Common myeloid progenitor, CD34-positive (primary cell): Measurements from ENCODE around the gene TACO1.

Experiments used
- CTCF ChIA-PET: fragments of 350-600 bp; sonication (Branson Sonifier 250); formaldehyde crosslinking; loops from one replicate; lab custom pipeline; 2021; ENCODE audit warnings: antibody characterized with exemption; lab: Charles Lee
- POLR2A ChIA-PET: fragments of 350-600 bp; sonication (Branson Sonifier 250); formaldehyde crosslinking; loops from one replicate; lab custom pipeline; 2021; ENCODE audit warnings: antibody characterized with exemption; lab: Charles Lee
- DNase-seq, 3 donors: peaks; one replicate each; pipeline versions ENCODE4 v3.0.0 to v3.0.0-alpha.2; 2013
- H3K27ac ChIP-seq, 2 experiments: 1 replicate in 1 of 2; 2 replicates in 1 of 2; pipeline ENCODE4 v1.7.0; 2013; ENCODE audit warnings: inconsistent platforms in 2 of 2, low read length in 2 of 2, mild to moderate bottlenecking in 2 of 2, low read depth in 1 of 2, moderate library complexity in 1 of 2; ENCODE audit not compliant: severe bottlenecking in 2 of 2, insufficient read depth in 1 of 2, poor library complexity in 1 of 2
- H3K27me3 ChIP-seq, 5 experiments: replicated peaks in 2 of 5; 1 replicate in 3 of 5; 2 replicates in 2 of 5; pipeline versions ENCODE4 v1.6.1 to v1.7.0; 2013; ENCODE audit warnings: low read length in 4 of 5, mild to moderate bottlenecking in 2 of 5, moderate library complexity in 2 of 5, inconsistent platforms in 1 of 5; ENCODE audit not compliant: insufficient read depth in 5 of 5, control insufficient read depth in 4 of 5
- H3K36me3 ChIP-seq, 4 experiments: 1 replicate in 2 of 4; 2 replicates in 2 of 4; pipeline versions ENCODE4 v1.6.1 to v1.7.0; 2013; ENCODE audit warnings: low read length in 3 of 4, control low read depth in 1 of 4, mild to moderate bottlenecking in 1 of 4; ENCODE audit not compliant: control insufficient read depth in 4 of 4, insufficient read depth in 4 of 4
- H3K4me1 ChIP-seq, 4 experiments: 1 replicate in 3 of 4; 2 replicates in 1 of 4; pipeline versions ENCODE4 v1.6.1 to v1.7.1; 2013; ENCODE audit warnings: low read length in 3 of 4, mild to moderate bottlenecking in 3 of 4, control low read depth in 1 of 4, inconsistent platforms in 1 of 4, moderate library complexity in 1 of 4; ENCODE audit not compliant: control insufficient read depth in 4 of 4, insufficient read depth in 4 of 4; ENCODE audit errors: control extremely low read depth in 1 of 4
- H3K4me3 ChIP-seq, 7 experiments: 1 replicate in 4 of 7; 2 replicates in 3 of 7; pipeline versions ENCODE4 v1.5.1 to v1.7.0; 2013; ENCODE audit warnings: mild to moderate bottlenecking in 7 of 7, low read length in 6 of 7, moderate library complexity in 6 of 7, inconsistent platforms in 2 of 7, low read depth in 2 of 7, control low read depth in 1 of 7; ENCODE audit not compliant: insufficient read depth in 4 of 7, control insufficient read depth in 1 of 7; ENCODE audit errors: extremely low read depth in 1 of 7
- H3K9me3 ChIP-seq, 5 experiments: 1 replicate in 4 of 5; 2 replicates in 1 of 5; pipeline versions ENCODE4 v1.6.1 to v1.7.1; 2013; ENCODE audit warnings: low read length in 4 of 5, mild to moderate bottlenecking in 2 of 5, inconsistent platforms in 1 of 5, low read depth in 1 of 5, moderate library complexity in 1 of 5; ENCODE audit not compliant: control insufficient read depth in 4 of 5, insufficient read depth in 2 of 5; ENCODE audit errors: control extremely low read depth in 1 of 5
- WGBS: methylation state at CpG from one replicate; pipeline ENCODE4 v1.1.5; 2013; ENCODE audit not compliant: insufficient coverage; 5-methylcytosine and 5-hydroxymethylcytosine counted together

Gene TACO1

GRCh38 chr17:63611354-63611753 lies 10.7 kb downstream of the TACO1 start:
- no peaks in the 10 kb centered on the region for H3K9me3 ChIP-seq
- no peaks in the 10 kb centered on the region for H3K27me3 ChIP-seq
- peaks cover 8 to 40% (median 26%) of the 10 kb centered on the region in 4 experiments for H3K36me3 ChIP-seq
- H3K4me1 ChIP-seq, result peaks cover 0 to 1% (median 0%) of the 10 kb centered on the region in 4 experiments
- ChIA-PET CTCF (interaction anchor here (0.6 to 4.3 kb wide), 32 partner anchors 9 to 530 kb away, joined by 3 to 41 read pairs (median 5); partner anchors contain the start of genes DCAF7, MAP3K3 and TACO1), POLR2A (interaction anchor here (0.6 to 1.0 kb wide), 2 partner anchors 11 to 171 kb away, joined by 3 to 4 read pairs; partner anchors contain the start of gene TACO1)
- DNase-seq, result no peak
- H3K27ac ChIP-seq, result no peak overlapping the region
- no peak overlapping the region for H3K4me3 ChIP-seq
- WGBS, result 100% methylated on average over 3 of the region's 3 CpGs

DNA sequence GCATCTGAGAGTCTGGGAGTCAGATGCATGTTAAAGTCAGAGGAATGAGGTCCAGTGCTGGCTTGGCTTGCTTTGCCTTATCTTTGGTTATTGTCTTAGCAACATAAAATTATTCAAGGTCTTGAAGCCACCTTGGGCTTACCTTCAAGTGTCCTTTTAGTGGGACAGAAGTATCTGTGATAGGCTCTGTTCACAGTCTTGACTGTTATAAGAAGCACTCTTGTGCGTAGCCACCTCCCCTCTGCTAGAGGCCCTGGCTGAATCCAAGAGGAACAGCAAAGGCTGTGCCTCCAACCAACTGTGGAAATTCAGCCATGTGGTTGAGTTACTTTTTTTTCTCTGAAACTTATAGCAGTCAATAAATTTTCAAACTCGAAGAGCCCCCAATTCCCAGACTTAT lies 13.0 kb downstream of the TACO1 start:
- Histone ChIP-seq H3K36me3 (peaks cover 1 to 18% (median 7%) of the 10 kb centered on the region in 4 experiments), H3K4me1 (peaks cover 0 to 1% (median 0%) of the 10 kb centered on the region in 4 experiments), H3K4me3 (no peak overlapping the region), H3K27me3 (no peaks in the 10 kb centered on the region), H3K9me3 (no peaks in the 10 kb centered on the region), H3K27ac (no peak overlapping the region)
- WGBS, result 96% methylated on average over 2 of the region's 2 CpGs
- ChIA-PET POLR2A (no interaction called here), CTCF (interaction anchor here (1.1 to 4.3 kb wide), 8 partner anchors 8 to 189 kb away, joined by 3 to 41 read pairs (median 16); partner anchors contain the start of gene MAP3K3)
- DNase-seq, result no peak

DNA sequence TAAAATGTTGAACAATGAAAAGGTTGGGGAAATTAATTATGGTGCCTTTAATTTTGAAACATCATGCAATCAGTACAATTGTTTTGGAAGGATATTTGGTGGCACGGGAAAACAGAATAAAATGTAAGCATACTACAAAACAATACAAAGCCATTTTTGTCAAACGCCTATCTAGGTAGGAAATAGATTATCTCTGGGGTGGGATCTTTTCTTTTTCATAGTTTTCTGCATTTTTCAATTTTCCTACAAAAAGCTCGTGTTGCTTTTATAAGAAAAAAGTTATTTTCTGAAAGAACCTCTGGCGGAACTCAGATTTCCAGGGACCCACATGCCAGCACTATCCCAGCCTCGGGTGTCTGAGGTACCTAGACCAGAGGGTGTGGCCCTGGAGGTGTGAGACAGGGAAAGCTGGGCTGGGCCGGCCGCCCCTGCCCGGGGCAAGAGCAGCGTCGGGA lies 20.6 kb downstream of the TACO1 start:
- POLR2A ChIA-PET, result interaction anchor here (0.6 to 1.2 kb wide), 4 partner anchors 20 to 1117 kb away, joined by 3 to 4 read pairs (median 4); partner anchors contain the start of gene TACO1
- whole genome bisulfite sequencing, result 0% methylated on average over 1 of the region's 10 CpGs
- CTCF ChIA-PET, result interaction anchor here (1.1 to 2.6 kb wide), 5 partner anchors 9 to 85 kb away, joined by 3 to 22 read pairs (median 4); no protein-coding TSS in a partner anchor
- no peaks in the 10 kb centered on the region for H3K27me3 ChIP-seq
- H3K4me1 ChIP-seq, result peaks cover 14 to 31% (median 19%) of the 10 kb centered on the region in 4 experiments
- H3K36me3 ChIP-seq, result no peaks in the 10 kb centered on the region
- no peaks in the 10 kb centered on the region for H3K9me3 ChIP-seq
- peak overlapping the region in 1 of 2 experiments; percentile 66 for H3K27ac ChIP-seq
- peak in 1 of 3 donors; percentile 17 for DNase-seq
- H3K4me3 ChIP-seq, result peak overlapping the region; percentile 58 to 90 (median 81)

DNA sequence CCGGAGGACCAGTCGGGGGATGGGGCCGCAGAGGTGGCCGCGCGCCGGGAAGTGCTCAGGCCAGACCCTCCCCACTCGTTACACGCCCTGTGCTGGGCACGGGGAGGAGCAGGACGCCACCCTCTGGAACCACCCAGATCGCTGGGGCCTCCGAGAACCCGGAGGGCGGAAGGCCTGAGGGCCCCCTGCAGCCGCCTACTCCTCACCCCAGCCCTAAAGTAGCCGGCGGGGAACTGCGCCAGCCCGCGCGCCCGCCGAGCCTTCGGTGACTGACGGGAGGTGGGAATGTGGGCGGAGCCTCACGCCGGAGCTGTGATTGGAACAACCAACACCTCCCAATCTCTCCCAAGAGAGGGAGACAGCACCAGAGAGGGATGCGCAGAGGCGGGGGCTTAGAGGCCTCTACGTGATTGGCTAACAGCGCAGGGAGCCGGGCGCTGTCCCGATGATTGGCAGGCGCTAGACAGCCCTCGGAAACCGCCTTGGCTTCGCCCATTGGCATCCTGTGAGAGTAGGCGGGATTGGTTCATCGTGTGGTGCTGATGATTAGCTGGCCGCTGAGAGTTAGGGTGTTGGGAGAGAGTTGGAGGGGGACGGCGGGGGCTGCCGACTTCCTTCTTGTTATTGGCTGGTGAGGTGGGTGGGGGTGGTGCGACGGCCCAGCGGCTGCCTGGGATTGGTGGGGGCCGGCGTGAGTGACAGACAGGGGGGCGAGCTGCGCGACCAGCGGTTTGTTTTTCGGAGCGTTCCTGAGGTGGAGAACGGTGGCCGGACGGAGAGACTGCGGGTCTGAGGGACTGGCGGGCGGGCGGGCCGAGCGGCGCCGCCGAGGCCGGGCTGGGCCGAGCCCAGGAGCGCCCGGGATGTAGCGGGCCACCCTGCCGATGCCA lies 21.2 kb downstream of the TACO1 start, which contains the start of gene MAP3K3:
Gene MAP3K3 (plus strand): TSS at position 734 of the 890 bp plus-strand sequence. CDS start 343 bp downstream, outside the sequence.
- ChIA-PET POLR2A (interaction anchor here (0.5 to 1.5 kb wide), 8 partner anchors 21 to 1117 kb away, joined by 3 to 4 read pairs (median 3); partner anchors contain the start of gene TACO1), CTCF (interaction anchor here (0.8 to 2.6 kb wide), 5 partner anchors 9 to 84 kb away, joined by 3 to 22 read pairs (median 4); partner anchors contain the start of gene TACO1)
- WGBS, result 0% methylated on average over 58 of the region's 75 CpGs

DNA sequence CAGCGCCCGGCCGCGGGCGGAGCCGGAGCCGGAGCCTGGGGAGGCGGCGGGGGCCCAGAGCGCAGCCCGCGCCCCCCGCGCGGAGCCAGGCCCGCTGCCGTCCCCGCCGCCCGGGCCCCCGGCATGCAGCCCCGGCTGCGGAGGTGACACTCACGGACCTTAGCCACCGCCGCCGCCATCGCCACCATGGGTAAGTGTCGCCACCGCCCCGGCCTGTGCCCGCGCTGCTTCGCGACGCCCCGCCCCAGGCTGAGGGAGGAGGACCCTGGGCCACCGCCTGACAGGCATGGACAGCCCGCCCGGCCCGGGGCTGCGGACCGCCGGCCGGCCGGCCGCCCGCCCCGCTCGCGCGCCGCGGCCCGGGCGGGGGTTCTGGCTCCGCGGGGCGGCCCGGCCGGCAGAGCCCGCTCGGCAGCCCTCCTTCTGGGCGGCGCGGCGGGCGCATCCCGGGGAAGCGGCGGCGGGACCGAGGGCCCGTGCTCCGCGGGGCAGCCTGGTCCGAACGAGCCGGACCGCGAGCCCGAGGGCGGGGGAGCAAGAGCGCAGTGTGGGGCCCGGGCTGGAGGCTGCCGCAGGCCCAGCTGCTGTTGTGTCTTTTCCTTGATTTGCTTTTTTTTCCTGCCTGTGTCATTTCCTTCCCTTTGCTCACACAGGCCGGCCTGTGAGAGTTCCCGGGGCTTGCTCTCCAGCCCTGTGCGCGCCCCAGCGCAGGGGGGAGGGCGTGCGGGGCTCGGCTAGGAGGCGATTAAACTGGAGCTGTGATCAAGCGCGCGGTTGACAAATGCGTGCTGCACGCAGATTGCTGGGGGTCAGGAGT lies 22.1 kb downstream of the TACO1 start:
- ChIA-PET CTCF (interaction anchor here (0.8 to 2.6 kb wide), 6 partner anchors 10 to 84 kb away, joined by 3 to 22 read pairs (median 4); partner anchors contain the start of gene TACO1), POLR2A (interaction anchor here (0.5 to 1.5 kb wide), 4 partner anchors 43 to 195 kb away, joined by 3 to 4 read pairs (median 4); no protein-coding TSS in a partner anchor)
- H3K27me3 ChIP-seq, result no peaks in the 10 kb centered on the region
- H3K27ac ChIP-seq, result peak overlapping the region; percentile 58 to 68
- WGBS, result under 1% methylated on average over 98 of the region's 100 CpGs
- no peaks in the 10 kb centered on the region for H3K36me3 ChIP-seq
- H3K4me1 ChIP-seq, result peaks cover 14 to 40% (median 26%) of the 10 kb centered on the region in 4 experiments
- DNase-seq, result peak; percentile 52 to 73 (median 65)
- H3K4me3 ChIP-seq, result peak overlapping the region; percentile 62 to 90 (median 81)
- no peaks in the 10 kb centered on the region for H3K9me3 ChIP-seq

More for the DNA sequence above, 21.2 kb downstream of the TACO1 start, which contains the start of gene MAP3K3:
- H3K9me3 ChIP-seq, result no peaks in the 10 kb centered on the region
- peak within 1 kb of the TSS; percentile 58 to 68 for H3K27ac ChIP-seq
- no peaks in the 10 kb centered on the region for H3K36me3 ChIP-seq
- peak within 1 kb of the TSS; percentile 62 to 90 (median 81) for H3K4me3 ChIP-seq
- H3K4me1 ChIP-seq, result peaks cover 14 to 36% (median 22%) of the 10 kb centered on the region in 4 experiments
- no peaks in the 10 kb centered on the region for H3K27me3 ChIP-seq
- peak; percentile 100 for DNase-seq
